Measurements from ENCODE around the gene PSMB7. TPM values are rescaled to one million over a fixed set of nuclear protein-coding genes. Genes with fewer than 3 reads are reported as not detected.

PSMB7 gene
- total RNA-seq, 1 donor from 2014 or later: 108 TPM

DNA sequence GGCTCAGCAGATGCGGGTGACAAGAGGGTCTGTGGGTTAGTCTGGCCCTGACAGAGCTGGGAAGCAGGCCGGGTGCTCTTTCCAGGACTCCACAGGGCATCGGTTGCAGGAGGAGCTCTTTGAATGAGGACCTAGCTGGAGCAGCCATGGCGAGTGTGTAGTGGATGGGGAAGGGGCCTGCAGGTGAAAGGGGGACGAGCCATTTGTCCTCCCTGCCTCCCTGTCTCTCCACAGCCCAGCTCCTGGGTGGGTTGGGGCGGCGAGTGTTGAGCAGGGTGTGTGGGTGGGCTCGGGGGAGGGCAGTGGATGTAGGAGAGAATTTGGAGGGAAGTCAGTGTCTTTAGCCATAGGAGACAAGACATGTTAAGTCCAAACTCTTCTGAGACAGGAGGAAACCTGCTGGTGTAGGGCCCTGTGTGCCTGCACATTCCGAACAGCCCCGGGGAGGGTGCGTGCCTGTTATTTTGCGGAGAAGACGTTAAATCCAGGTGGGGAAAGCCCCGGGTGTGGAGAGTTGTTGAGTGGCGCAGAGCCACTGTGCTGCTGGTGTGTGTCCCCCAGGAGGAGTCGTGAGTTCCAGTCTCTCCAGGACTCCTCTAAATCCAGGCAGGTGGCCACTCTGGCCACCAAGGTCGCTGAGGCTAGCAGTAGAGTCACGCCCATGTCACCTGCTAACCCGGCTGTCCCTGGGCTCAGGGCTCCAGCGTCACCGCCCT lies 73.6 kb downstream of the PSMB7 start:
- Mint-ChIP-seq H3K27me3 (ENCODE audit: low read depth) (no peaks in the 10 kb centered on the region), H3K4me1 (ENCODE audit: low read depth) (peaks cover 33% of the 10 kb centered on the region), H3K9me3 (ENCODE audit: low read depth) (peaks cover 4% of the 10 kb centered on the region), H3K4me3 (ENCODE audit: unreplicated experiment) (no peak overlapping the region), H3K36me3 (ENCODE audit: low read depth) (peaks cover 29% of the 10 kb centered on the region), H3K27ac (ENCODE audit: unreplicated experiment) (peak overlapping the region; percentile 96)
- TF ChIP-seq, protein P1, sequence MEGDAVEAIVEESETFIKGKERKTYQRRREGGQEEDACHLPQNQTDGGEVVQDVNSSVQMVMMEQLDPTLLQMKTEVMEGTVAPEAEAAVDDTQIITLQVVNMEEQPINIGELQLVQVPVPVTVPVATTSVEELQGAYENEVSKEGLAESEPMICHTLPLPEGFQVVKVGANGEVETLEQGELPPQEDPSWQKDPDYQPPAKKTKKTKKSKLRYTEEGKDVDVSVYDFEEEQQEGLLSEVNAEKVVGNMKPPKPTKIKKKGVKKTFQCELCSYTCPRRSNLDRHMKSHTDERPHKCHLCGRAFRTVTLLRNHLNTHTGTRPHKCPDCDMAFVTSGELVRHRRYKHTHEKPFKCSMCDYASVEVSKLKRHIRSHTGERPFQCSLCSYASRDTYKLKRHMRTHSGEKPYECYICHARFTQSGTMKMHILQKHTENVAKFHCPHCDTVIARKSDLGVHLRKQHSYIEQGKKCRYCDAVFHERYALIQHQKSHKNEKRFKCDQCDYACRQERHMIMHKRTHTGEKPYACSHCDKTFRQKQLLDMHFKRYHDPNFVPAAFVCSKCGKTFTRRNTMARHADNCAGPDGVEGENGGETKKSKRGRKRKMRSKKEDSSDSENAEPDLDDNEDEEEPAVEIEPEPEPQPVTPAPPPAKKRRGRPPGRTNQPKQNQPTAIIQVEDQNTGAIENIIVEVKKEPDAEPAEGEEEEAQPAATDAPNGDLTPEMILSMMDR (IDR thresholded peaks at IDR 0.05): no peak
- DNase-seq (ENCODE audit: low spot score): no peak

DNA sequence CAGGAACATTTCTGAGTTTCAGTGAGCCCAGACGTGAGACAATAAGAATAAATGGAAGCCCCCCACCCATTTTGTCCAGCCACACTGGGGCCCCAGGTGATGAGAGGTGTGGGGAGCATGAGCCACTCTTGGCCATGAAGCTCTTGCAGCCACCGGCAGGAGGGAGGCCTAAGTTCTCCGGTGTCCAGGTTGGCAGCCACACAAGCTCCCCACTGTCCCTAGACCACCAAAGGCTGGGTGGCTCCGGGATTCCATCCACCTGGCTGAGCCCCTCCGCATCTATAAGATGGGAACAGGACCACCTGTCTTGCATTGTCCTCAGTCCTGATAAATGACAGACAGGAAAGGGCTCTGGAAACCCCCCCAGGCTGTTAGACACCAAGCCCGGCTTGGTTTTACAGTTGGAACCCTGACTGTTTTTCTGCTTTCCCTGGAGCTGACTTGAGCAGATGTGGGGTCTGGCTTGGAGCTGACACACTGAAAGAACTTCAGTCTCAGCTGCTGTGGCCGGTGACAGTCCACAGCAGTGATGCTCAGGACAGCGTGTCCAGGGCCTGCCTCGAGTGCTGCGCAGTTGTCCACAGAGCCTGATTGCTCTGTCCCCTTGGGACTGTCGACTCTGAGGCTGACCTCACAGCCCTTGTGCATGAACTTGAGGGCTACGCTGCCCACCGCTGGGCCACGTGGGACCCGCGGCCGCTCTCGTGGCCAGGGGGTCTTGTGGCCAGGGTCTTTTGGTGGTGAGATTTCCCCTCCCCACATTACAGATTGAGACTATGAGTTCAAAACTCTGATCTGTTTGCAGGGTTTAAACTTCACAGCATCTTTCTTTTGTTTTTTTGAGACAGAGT lies 74.8 kb downstream of the PSMB7 start:
- peak overlapping the region; percentile 71 for H3K27ac Mint-ChIP-seq (ENCODE audit: unreplicated experiment)
- no peaks in the 10 kb centered on the region for H3K27me3 Mint-ChIP-seq (ENCODE audit: low read depth)
- peaks cover 33% of the 10 kb centered on the region for H3K4me1 Mint-ChIP-seq (ENCODE audit: low read depth)
- peaks cover 4% of the 10 kb centered on the region for H3K9me3 Mint-ChIP-seq (ENCODE audit: low read depth)
- peaks cover 36% of the 10 kb centered on the region for H3K36me3 Mint-ChIP-seq (ENCODE audit: low read depth)
- no peak overlapping the region for H3K4me3 Mint-ChIP-seq (ENCODE audit: unreplicated experiment)
- TF ChIP-seq, protein P1 (IDR thresholded peaks at IDR 0.05): no peak
- no peak for DNase-seq (ENCODE audit: low spot score)

DNA sequence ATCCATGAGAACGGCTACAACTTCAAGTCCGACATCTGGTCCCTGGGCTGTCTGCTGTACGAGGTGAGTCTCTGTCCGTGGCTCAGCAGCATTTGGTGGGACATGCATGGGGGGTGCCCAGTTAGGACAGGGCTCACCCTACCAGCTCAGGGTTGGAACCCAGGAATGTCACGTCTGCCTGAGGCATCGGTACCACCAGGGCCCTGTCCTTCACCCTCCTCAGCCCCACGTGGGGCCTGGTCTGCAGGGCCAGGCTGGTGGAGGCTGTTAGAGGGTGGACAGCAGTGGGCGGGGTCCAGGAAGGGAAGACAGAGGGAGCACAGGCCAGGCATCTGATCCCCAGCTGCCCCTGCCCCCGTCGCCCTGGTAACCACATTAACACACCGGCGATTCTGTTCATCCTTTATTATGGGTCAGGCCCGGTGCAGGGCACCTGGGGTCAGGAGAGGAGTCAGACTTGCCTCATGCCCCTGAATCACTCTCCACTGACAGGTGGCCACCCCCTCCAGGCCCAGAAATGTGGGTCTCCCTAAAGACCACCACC lies 75.6 kb downstream of the PSMB7 start:
- Mint-ChIP-seq H3K27ac (ENCODE audit: unreplicated experiment) (peak overlapping the region; percentile 63), H3K27me3 (ENCODE audit: low read depth) (no peaks in the 10 kb centered on the region), H3K4me3 (ENCODE audit: unreplicated experiment) (no peak overlapping the region), H3K4me1 (ENCODE audit: low read depth) (peaks cover 33% of the 10 kb centered on the region), H3K9me3 (ENCODE audit: low read depth) (peaks cover 4% of the 10 kb centered on the region), H3K36me3 (ENCODE audit: low read depth) (peaks cover 38% of the 10 kb centered on the region)
- TF ChIP-seq, protein P1 (IDR thresholded peaks at IDR 0.05): no peak
- no peak for DNase-seq (ENCODE audit: low spot score)

DNA sequence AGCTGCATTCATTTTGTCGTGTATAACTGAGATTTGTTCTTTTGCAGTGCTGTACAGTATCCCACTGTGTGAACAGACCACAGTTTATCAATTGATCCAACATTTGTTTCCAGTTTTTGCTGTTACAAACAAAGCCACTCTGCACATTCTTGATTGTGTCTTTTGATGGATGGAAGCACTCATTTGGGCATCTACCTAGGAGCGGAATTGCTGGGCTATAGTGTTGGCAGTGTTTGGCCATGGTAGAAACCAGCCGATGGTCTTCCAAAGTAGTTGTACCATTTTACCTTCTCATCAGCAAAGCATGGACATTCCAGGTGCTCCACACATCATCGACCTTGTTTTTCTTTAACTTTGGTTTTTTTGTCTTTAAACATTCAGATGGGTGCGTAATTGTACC lies 77.7 kb downstream of the PSMB7 start:
- no peak for DNase-seq (ENCODE audit: low spot score)
- no peak overlapping the region for H3K4me3 Mint-ChIP-seq (ENCODE audit: unreplicated experiment)
- H3K27me3 Mint-ChIP-seq (ENCODE audit: low read depth): no peaks in the 10 kb centered on the region
- peaks cover 43% of the 10 kb centered on the region for H3K36me3 Mint-ChIP-seq (ENCODE audit: low read depth)
- H3K27ac Mint-ChIP-seq (ENCODE audit: unreplicated experiment): no peak overlapping the region
- H3K9me3 Mint-ChIP-seq (ENCODE audit: low read depth): peaks cover 4% of the 10 kb centered on the region
- TF ChIP-seq, protein P1 (IDR thresholded peaks at IDR 0.05): no peak
- peaks cover 17% of the 10 kb centered on the region for H3K4me1 Mint-ChIP-seq (ENCODE audit: low read depth)

DNA sequence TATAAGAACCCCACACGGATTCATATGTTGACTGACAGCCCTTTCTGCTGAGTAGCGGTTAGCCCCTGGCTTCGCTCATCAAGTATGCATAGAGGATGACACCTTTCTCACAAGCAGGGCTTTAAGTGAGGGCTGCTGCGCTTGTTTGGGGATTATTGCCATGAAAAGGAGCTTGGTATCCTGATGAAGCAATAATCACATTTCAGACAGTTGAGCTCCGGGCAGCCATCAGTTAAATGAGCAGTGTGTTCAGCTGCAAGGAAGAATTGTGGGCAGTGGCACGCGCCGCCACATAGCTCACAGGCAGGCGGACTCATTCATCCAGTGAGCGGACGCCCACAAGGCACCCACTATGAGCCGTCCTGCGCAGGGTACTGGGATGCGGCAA lies 79.9 kb downstream of the PSMB7 start:
- TF ChIP-seq, protein P1 (IDR thresholded peaks at IDR 0.05): no peak
- Mint-ChIP-seq H3K9me3 (ENCODE audit: low read depth) (peaks cover 4% of the 10 kb centered on the region), H3K27me3 (ENCODE audit: low read depth) (no peaks in the 10 kb centered on the region), H3K4me3 (ENCODE audit: unreplicated experiment) (no peak overlapping the region), H3K27ac (ENCODE audit: unreplicated experiment) (peak overlapping the region; percentile 54), H3K36me3 (ENCODE audit: low read depth) (peaks cover 45% of the 10 kb centered on the region), H3K4me1 (ENCODE audit: low read depth) (no peaks in the 10 kb centered on the region)
- DNase-seq (ENCODE audit: low spot score): no peak
